HG03025 (cell line): ENCODE results near the gene MORN1.

ENCODE experiments used
- ATAC-seq: cut with Tn5 transposase; IDR thresholded peaks from one replicate; pipeline ENCODE4 v1.9.1; 2021; ENCODE audit warnings: mild to moderate bottlenecking, moderate library complexity; ENCODE audit not compliant: unreplicated experiment, low FRiP score

MORN1 gene

DNA sequence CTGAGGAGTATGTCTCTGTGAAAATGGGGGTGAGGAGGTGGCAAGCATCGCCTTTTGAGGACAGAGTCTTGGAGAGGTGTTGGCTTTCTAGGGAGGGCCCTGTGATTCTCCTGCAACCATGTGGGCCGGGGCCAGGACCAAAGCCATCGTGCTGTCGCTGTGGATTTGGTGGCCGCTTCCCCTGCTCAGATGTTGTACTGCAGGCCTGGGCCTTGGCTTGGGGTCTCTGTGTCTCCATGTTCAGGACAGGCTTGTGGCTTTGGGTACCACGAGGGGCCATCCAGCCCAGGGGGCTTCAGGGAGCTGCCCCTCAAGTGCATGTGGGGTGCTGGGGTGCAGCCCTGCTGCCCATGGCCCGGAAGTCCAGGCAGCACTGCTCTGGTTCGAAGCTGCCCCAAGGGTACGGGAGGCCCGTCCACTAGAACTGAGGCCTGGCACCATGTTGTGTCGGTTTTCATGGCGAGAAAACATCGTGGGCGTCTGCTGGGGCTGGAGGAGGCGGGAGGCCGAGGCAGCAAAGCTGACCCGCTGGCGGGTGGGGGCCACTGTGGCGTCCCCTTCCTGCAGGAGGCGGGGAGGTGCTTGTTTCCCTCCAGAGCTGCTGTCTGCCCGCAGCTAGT, 107.9 kb downstream of the MORN1 start:
- ATAC-seq, result no peak

DNA sequence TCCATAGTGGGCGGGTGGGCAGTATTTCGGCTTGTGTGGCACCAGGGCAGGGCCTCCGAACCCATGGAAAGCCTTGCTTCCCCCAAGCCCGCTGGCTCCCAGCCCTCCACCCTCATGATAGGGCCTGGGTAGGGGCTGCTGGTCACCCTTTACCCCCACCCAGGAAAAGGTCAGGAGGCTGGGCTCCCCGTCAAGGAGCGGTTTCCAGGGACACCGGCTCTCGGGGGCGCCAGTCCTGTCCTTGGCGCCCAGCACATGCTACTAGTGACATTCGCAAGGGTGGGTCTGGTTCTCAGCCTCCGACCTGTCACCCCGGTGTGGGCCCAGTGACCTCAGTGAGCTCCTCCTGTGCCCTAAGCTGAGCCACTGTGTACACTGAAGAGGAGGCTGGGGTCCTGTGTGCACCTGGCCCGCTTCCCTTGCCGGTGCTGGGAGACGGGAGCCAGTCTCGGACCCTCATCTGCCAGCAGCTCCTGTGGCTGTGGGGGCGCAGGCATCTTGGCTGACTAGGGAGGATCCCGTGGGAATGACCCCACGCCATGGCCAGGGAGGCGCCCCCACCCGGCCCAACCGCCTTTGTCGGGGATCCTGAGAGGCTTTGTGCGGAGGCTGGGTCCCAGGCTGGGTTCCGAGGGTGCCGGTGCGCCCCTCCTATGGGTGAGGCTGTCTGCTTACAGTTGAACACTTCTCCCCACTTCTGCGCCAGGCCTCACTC, 108.6 kb downstream of the MORN1 start:
- no peak for ATAC-seq

DNA sequence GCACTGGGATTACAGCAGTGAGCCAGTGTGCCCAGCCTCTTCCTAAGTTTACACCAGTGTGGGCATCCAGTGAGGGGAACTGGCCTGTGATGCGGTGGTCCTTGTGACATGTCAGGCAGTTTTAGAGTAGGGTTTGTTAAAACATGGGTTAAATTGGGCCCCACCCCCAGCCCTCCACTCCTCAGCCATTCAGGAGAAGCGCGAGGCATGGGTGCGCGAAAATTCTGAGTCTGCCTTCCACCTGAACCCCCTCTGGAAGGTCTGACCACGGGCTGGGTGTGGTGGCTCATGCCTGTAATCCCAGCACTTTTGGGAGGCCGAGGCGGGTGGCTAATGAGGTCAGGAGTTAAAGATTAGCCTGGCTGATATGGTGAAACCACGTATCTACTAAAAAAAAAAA, 111.5 kb downstream of the MORN1 start:
- ATAC-seq, result no peak

DNA sequence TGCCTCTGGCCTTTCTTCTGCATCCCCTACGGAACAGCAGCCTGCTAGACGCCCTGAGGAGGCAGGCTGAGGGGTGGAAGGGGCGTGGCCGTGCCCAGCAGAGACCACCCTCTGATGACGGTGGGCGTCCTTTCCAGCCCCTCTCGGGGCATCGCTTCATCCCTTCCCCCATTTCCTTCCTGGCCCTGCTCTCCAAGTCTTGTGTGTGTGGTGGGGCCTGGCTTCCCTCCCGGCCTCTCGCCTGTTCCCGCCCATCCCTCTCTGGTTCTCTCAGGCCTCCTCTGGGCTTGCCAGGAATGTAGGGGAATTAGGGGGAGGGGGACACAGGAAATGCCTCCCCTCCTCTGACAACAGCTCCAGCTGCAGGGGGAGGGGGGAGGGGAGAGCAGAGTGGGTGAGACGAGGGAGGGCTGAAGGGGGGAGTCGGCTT, 112.1 kb downstream of the MORN1 start:
- ATAC-seq, result no peak

DNA sequence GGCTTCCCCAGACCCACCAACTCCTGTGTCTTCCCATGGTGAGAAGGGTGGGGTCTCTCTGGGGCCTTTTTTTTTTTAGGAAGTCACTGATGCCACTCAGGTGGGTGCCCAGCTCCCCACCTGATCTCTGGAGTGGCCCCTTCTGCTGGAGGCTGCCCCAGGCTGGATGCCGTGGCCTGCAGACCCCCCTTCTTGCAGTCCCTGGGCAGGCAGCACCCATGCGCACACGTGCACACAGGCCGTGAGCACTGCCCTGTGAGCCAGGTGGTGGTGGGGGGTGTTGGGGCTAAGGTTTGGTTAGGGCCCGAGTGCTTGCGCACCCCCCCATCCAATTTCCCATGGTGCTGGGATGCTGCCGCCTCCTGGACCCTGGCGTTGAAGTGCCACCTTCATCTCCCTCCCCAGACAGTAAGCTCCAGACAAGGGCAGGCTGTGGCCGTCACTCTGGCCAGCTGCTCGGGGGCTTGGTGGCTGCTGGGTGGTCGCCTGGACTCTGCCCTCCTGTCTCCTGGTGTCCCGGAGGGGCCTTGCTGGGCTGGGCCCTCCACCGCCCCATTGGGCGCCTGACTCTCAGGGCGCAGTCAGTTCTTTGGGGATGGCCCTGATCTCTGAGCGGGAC, 112.7 kb downstream of the MORN1 start:
- ATAC-seq, result no peak

DNA sequence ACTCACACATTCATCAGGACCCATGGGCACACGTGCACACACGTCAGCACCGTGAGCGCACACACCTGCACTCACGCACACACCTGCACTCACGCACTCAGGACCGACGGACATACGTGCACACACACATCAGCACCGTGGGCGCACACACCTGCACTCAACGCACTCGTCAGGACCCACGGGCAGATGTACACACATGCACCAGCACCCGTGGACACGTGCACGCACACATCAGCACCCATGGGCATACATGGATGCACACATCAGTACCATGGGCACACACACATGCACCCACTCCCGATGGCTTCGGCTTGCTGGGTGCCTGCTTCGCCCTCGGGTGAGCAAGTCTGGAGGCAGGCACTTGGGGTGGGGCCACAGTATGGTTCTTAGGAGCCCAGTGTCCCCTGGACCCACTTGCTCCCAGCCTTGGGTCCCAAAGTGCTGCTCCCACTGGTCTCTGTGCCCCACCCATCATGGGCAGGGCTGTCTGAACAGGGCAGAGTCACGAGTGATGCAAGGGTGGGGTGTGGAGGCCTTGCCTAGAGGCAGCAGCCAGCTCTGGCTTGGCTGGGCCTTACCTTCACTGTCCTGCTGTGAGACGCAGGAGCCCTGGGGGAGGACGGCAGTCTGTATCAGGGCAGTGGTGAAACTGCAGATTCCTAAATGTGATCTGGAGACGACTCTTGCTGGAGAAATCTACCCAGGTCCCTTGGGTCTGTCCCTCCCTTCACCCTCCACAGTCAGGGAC, 113.4 kb downstream of the MORN1 start:
- ATAC-seq, result no peak

DNA sequence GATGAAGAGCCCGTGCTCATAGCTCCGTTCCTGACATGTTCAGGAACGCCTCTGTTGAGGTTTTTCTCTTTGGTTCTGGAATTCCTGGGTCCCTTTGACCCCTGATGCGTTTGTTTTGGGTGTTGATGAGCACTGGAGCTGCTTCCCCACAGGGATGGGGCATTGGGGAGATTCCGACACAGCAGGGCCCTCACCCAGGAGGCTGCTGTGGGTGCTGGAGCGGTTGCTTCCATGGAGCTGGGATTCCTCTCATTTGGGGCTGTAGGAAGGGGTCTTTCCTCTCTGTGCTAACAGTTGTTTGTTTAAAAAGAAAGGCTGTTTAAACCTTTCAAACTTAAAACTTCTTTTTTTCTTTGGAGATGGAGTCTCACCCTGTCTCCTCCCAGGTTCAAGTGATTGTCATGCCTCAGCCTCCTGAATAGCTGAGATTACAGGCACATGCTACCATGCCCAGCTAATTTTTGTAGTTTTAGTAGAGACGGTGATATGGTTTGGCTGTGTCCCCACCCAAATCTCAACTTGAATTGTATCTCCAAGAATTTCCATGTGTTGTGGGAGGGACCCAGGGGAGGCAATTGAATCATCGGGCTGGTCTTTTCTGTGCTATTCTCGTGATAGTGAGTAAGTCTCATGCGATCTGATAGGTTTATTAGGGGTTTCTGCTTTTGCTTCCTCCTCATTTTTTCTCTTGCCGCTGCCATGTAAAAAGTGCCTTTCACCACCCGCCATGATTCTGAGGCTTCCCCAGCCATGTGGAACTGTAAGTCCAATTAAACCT, 114.4 kb downstream of the MORN1 start:
- ATAC-seq, result no peak

DNA sequence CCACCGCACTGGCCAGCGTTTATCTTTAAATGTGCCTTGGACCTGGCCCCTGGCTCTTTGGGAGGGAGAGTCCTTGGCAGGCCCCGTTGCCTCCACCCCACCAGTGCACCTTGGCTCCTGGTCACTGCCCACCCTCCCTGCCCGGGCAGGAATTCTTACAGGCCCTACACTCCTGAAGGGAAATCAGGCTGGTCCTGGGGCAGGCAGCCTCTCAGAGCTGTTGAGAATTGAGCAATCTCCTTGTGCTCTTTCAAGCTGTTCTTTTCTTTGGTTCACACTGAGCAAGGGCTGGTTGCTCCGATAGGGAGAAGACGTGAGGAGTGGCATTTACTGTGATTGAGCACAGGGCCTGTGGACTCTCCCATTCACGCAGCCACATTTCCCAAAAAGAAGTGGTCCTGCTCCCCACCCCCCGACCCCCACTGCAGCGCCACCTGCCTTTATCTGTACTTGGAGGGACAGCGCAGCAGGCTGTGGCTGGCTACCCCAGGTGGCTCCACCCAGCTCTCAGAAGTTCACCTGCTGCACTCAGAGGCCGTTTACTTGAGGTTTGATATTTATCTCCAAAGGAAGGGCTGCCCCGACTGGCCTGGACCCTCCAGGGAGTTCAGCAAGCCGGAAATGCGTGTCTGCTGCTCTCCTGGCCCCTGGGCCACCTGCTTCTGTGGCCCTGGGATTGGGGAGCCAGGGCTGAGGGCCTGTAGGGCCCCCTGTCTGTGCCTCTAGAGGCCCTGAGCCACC, 115.4 kb downstream of the MORN1 start:
- ATAC-seq, result no peak

DNA sequence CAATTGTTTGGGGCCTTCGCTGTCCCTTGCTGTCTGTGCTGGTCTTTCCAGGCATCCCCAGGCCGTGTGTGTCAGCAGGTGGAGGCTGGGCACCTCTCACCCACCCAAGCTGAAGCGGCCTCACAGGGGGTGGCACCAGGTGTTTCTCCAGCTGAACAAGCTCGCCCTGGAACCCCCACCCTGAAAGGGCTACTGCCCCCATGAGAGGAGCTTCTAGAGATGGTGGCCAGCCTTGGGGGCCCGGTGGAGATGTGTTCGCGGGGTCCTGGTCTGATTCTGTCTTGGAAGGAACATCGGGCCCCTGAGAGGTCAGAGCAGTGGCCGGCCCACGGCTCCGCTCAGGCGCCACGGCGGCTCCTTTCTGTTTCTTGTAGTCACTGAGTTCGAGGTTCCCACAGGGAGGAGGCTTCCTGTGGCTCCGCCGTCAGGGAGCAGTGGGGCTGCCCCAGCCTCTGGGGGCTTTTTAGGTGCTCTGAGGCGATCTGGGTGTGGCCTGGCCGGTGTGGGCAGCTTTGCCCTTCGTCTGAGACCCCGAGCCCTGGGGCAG, 116.4 kb downstream of the MORN1 start:
- ATAC-seq, result no peak

DNA sequence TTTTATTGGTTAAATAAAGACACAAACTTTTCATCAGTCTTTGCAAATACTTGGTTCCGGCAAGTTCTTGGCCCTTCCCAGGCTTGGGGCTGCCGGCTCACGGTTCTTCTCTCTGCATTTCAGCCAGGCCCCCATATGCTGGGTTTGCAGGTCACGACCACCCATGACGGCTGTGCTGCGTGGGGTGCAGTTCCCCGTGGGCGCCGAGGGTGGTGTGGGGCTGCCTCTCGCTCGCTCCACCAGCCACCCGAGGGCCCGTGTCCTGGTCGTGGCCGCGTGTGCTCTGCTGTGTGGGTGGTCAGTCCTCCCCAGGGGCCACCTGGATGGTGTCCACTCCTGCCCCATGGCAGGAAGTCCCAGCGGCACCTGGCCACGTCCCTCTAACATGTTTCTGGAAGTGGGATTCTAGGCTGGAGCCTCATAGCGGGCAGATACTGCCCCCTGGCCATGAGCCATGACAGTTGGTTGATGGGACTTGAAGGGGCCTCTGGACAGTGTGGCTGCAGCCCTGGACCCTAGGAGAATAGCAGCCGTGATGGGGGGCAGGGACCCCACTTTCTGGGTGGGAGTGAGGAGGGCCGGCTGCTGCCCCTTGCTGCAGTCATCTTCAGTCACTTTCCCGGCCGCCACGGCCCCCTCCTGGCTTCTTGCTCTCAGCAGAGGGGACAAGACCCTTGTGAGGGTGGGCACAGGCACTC, 117.0 kb downstream of the MORN1 start:
- ATAC-seq, result no peak

DNA sequence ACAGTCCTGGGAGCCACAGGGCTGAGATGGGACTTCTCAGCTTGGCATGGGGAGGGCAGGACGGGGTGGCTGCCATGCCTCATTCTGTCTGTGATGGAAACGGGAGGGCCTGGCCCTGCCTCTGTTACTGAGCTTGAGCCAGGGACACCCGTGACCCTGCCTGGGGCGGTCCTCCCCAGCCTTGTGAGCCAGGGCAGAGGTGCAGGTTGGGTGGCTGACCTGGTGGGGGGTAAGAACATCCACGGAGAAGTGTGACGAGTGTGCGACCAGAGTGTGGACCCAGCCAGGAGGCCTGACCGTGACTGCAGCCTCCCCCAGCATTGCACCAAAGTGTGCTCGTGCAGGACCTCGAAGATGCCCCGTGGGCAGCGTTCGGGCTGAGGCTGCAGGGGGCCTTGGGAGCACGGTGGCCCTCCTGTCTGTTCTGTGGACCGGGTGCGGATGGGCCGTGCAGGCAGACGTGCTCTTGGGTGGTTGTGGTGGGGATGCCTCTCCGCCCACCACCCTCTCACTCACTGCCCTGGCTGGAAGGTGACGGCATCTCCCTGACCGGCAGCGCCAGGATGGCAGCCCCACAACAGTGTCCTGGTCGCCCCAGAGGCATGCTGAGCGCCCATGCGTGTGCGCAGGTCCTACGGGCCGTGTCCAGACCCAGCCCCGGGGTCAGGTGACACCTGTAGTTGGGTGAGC, 117.8 kb downstream of the MORN1 start:
- ATAC-seq, result no peak

DNA sequence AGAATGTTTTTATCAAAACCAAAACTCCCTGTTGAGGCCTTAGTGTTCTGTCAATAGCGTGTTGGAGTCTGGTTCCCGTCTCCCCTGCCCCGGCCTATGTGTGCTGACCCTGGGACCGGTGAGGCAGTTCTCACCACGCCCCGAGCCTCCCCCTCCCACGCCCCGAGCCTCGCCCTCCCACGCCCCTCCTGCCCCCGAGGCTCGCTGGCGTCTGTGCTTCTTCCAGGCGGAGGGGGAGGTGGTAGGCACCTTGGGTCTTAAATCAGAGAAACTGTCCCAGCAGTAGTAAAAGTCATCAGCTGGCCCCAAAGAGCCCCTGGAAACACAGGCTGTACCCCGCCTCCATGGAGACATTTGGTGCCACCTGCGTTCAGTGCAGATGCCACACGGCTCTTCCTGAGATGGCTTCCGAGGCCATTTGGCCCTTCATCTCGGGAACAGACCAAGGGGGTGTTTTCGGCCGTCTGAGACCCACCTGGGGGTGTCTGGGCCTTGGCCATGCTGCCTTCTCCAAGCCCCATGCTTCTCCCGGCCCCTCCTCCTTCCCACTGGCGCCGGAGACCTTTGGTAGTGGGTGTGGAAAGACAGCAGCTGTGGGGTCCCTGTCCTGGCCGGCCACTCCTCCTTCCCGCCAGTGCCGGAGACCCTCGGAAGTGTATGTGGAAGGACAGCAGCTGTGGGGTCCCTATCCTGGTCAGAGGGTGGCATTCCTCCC, 118.5 kb downstream of the MORN1 start:
- no peak for ATAC-seq

DNA sequence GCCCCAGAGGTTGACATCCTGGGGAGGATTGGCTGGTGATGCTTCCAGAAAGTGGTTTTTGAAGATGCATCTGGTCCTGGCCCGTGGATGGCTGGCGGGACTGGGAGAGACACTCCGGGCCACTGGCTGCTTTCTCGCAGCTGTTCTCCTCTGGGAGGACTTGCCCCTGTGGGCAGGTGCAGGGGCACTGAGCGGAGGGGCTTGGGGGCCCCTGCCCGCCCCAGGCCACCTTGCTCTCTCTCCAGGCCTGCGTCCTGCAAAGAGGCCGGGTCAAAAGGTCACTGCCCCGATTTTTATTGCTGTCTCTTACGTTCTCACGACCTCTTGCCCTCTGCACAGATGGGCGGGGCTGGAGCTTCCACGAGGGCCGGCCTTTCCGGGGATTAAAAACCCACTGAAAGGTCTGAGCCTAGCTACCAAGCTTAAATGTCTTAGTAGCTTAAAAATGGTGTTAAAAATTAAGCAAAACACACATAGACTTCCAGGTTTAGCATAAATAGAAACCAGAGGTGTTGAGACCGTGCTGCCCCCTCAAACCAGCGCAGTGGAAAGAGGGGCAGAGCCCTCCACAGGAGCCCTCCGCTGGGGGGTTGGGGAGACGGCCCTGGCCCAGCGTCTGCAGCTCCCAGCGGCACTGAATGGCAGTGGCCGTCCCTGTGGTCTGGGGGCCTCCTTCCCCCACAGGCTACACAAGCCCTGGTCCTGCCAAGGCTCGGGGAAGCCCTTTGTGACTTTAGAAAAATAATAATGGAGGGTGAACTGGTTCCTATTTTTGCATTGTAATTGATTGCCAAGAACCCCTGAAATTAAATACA, 119.3 kb downstream of the MORN1 start:
- ATAC-seq, result no peak
